ENCODE data around the gene SLC25A17.
"Not testable (repeated sequence)": the region's sequence is repeated elsewhere in the genome, so short reads cannot be mapped to it uniquely, and the experiment has no call there.

Gene SLC25A17

GRCh38 chr22:40753114-40753513 lies 66.0 kb downstream of the SLC25A17 start:
- DNase-seq (ENCODE audit: low read depth), result no peak

DNA sequence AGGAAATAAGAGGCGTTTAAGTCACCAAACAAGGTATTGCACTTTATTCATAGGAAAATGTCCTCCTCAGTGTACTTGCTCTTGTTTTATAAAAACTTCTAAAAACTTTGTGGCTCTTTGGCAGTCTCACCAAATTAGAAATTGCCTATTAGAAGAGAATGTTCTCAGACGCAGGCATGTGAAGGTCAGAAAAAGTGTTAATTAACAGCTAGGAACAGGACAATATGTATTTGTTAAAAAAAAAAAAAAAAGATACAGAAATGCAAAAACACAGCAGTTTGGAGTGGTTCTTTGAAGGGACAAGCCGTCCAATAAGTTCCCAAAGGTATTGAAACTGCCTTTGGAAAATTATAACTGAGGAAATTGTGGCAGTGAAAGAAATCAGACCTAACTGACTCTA lies 67.9 kb downstream of the SLC25A17 start:
- no peak for DNase-seq (ENCODE audit: low read depth)

GRCh38 chr22:40749829-40750228 lies 69.3 kb downstream of the SLC25A17 start:
- DNase-seq (ENCODE audit: low read depth), result no peak

- DNase-seq (ENCODE audit: low read depth), result no peak
Measured at GRCh38 chr22:40748388-40749355, 70.5 kb downstream of the SLC25A17 start.

DNA sequence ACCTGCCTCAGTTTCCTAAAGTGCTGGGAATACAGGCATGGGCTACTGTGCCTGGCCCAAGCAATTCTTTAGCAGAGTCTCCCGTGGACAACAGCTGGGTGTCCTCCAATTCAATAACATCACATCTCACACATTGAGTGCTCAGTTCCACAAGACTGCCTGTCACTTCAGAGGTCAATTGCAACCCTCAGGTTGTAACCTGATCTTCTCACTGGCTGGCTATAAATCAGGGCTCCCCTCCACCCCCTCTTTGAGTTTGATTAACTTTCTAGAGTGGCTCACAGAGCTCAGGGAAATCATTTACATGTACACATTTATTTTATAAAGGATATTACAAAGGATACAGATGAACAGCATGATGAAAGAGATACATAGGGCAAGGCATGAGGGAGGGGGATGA lies 71.8 kb downstream of the SLC25A17 start:
- DNase-seq (ENCODE audit: low read depth), result no peak

GRCh38 chr22:40746428-40747220 lies 72.5 kb downstream of the SLC25A17 start:
- no peak for DNase-seq (ENCODE audit: low read depth)

- no peak for DNase-seq (ENCODE audit: low read depth)
Measured at GRCh38 chr22:40743768-40744167, 75.4 kb downstream of the SLC25A17 start.

DNA sequence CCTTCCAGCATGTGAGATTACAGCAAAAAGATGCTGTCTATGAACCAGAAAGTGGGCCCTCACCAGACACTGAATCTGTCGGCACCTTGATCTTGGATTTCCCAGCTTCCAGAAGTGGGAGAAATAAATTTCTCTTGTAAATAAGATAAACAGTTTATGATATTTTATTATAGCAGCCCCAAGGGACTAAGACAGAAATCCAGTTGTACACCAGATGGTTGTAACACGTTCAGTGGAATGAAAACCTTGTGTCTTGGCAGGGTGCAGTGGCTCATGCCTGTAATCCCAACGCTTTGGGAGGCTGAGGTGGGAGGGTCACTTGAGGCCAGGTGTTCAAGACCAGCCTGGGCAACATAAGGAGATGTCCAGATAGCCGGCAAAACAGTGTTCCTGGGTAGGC lies 78.0 kb downstream of the SLC25A17 start:
- no peak for DNase-seq (ENCODE audit: low read depth)

- no peak for DNase-seq (ENCODE audit: low read depth)
Measured at GRCh38 chr22:40739721-40740120, 79.4 kb downstream of the SLC25A17 start.

- no peak for DNase-seq (ENCODE audit: low read depth)
Measured at GRCh38 chr22:40733919-40734318, 85.2 kb downstream of the SLC25A17 start.

GRCh38 chr22:40732999-40733292 lies 86.2 kb downstream of the SLC25A17 start:
- DNase-seq (ENCODE audit: low read depth), result no peak

- no peak for DNase-seq (ENCODE audit: low read depth)
Measured at GRCh38 chr22:40729284-40729683, 89.9 kb downstream of the SLC25A17 start.

- peak; percentile 21 for DNase-seq (ENCODE audit: low read depth)
Measured at GRCh38 chr22:40728731-40729189, 90.4 kb downstream of the SLC25A17 start.

- DNase-seq (ENCODE audit: low read depth), result no peak
Measured at GRCh38 chr22:40727964-40728615, 91.1 kb downstream of the SLC25A17 start.

- no peak for DNase-seq (ENCODE audit: low read depth)
Measured at GRCh38 chr22:40727070-40727963, 91.8 kb downstream of the SLC25A17 start.

- no peak for DNase-seq (ENCODE audit: low read depth)
Measured at GRCh38 chr22:40726514-40726913, 92.6 kb downstream of the SLC25A17 start.

DNA sequence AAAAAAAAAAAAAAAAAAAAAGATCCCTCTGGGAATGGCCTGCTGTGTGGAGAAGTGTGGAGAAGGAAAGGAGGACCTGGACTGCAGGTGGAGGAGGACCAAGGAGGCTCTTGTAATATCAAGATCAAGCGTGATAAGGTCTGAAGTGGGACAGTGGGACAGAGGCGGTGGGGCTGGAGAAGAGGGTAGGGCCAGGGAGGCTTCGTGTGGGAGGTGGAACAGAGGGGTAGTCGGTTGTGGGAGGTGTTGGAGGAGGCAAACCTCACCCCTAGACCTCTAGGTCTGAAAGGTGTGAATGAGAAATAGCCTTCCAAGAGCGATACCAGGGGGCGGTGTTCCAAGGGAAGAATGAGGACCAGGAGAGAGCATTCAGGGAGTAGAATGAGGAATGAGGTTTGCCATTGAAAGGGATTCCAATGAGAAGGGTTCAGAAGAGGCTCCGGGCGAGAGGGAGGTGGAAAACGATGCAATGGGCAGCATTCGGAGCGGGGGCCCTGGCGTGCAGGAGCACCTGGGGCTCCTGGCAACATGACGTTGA lies 95.7 kb downstream of the SLC25A17 start:
- DNase-seq (ENCODE audit: low read depth), result no peak

- no peak for DNase-seq (ENCODE audit: low read depth)
Measured at GRCh38 chr22:40721266-40721665, 97.9 kb downstream of the SLC25A17 start.

DNA sequence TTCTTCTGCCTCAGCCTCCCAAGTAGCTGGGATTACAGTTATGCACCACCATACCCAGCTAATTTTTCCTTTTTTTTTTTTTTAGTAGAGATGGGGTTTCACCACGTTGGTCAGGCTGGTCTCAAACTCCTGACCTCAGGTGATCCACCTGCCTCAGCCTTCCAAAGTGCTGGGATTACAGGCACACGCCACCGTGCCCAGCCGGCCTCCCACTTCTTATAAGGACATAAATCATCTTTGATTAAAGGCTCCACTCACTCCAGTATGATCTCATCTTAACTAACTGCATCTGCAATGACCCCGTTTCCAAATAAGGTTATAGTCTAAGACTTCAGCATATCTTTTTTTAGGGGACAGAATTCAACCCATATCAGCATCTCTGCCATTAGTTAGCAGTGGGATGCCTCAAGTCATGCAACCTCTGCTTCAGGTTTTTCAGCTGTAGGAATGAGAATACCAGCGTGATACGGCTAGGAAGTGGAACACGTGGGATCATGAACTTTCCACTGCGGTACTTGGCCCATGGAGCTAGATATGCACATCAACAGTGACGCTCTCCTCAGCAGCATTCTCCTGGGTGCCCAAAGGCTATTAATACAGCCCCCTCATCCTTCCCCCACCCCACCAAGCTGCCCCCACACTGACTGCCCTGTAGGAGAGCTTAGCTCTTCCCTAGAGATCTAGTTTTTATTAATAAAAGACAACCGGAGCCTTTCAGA lies 98.4 kb downstream of the SLC25A17 start:
- no peak for DNase-seq (ENCODE audit: low read depth)

DNA sequence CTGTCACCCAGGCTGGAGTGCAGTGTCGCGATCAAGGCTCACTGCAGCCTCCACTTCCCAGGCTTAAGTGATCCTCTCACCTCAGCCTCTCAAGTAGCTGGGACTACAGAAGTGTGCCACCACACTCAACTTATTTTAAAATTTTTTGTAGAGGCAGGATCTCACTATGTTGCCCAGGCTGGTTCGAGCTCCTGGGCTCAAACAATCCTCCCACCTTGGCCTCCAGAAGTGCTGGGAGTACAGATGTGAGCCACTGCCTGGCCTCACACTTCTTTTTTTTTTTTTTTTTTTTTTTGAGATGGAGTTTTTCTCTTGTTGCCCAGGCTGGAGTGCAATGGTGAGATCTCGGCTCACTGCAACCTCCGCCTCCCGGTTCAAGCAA lies 99.0 kb downstream of the SLC25A17 start:
- not testable (repeated sequence) for DNase-seq (ENCODE audit: low read depth)

Measured in stimulated activated CD8-positive, alpha-beta memory T cell treated with anti-CD3 and anti-CD28 coated beads, Interleukin-15, amount 100 ng/mL, for 1 hour (primary cell).